Neutrophil (primary cell): Measurements from ENCODE around the gene B3GNT5.

ENCODE experiments used
- H3K27ac ChIP-seq: fragments of 200-600 bp; sonication (generic); 2 replicates; pipeline ENCODE4 v1.5.1; 2016; ENCODE audit warnings: mild to moderate bottlenecking, moderate library complexity
- H3K27me3 ChIP-seq: fragments of 200-600 bp; sonication (generic); 2 replicates; pipeline ENCODE4 v1.6.0; 2016; ENCODE audit warnings: mild to moderate bottlenecking
- H3K36me3 ChIP-seq: fragments of 200-600 bp; sonication (generic); 2 replicates; pipeline ENCODE4 v1.5.1; 2017
- H3K4me1 ChIP-seq, 2 experiments: fragments of 200-600 bp in 1 of 2; sonication (generic) in 1 of 2; 1 replicate in 1 of 2; 2 replicates in 1 of 2; pipeline versions ENCODE4 v1.5.1 to v1.6.1; 2013 to 2016; ENCODE audit warnings: low read depth in 1 of 2, low read length in 1 of 2, mild to moderate bottlenecking in 1 of 2, moderate library complexity in 1 of 2; ENCODE audit not compliant: control insufficient read depth in 1 of 2, insufficient read depth in 1 of 2
- H3K4me3 ChIP-seq, 2 experiments: fragments of 200-600 bp in 1 of 2; sonication (generic) in 1 of 2; 1 replicate in 1 of 2; 2 replicates in 1 of 2; pipeline ENCODE4 v1.5.1; 2013 to 2016; ENCODE audit warnings: low read depth in 1 of 2, low read length in 1 of 2, mild to moderate bottlenecking in 1 of 2, moderate library complexity in 1 of 2
- H3K9me3 ChIP-seq: fragments of 200-600 bp; sonication (generic); 2 replicates; pipeline ENCODE4 v1.5.1; 2016
- TF ChIP-seq, protein P1 (sequence below): fragments of 200-600 bp; sonication (generic); IDR thresholded peaks from 2 replicates; pipeline ENCODE4 v1.5.1; 2016; ENCODE audit warnings: antibody characterized with exemption

Gene B3GNT5

GRCh38 chr3:183230826-183231225, 22.2 kb upstream of the B3GNT5 start:
- TF ChIP-seq, protein P1, sequence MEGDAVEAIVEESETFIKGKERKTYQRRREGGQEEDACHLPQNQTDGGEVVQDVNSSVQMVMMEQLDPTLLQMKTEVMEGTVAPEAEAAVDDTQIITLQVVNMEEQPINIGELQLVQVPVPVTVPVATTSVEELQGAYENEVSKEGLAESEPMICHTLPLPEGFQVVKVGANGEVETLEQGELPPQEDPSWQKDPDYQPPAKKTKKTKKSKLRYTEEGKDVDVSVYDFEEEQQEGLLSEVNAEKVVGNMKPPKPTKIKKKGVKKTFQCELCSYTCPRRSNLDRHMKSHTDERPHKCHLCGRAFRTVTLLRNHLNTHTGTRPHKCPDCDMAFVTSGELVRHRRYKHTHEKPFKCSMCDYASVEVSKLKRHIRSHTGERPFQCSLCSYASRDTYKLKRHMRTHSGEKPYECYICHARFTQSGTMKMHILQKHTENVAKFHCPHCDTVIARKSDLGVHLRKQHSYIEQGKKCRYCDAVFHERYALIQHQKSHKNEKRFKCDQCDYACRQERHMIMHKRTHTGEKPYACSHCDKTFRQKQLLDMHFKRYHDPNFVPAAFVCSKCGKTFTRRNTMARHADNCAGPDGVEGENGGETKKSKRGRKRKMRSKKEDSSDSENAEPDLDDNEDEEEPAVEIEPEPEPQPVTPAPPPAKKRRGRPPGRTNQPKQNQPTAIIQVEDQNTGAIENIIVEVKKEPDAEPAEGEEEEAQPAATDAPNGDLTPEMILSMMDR, result no peak
- H3K4me3 ChIP-seq, result no peak overlapping the region
- H3K4me1 ChIP-seq, result peaks cover 5 to 9% of the 10 kb centered on the region in 2 experiments
- no peaks in the 10 kb centered on the region for H3K27me3 ChIP-seq
- no peaks in the 10 kb centered on the region for H3K9me3 ChIP-seq
- no peak overlapping the region for H3K27ac ChIP-seq
- no peaks in the 10 kb centered on the region for H3K36me3 ChIP-seq

DNA sequence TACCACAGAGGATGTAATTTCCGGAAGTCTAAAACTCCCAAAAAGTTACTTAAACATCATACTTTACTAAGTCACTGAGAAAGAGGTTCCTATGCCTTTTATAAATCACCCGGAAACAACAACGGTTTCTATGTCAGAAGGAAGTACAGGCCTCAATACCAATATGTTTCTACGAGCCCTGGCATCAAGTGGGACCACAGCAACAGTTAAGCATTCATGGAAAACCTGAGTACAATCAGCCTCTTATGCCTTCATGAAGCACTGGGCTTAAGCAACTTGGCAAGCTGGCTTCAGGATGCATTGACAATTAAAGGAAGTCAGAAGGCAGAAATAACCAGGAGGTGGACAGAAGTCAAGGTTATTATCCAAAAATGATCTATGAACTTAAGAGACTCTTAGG, 19.1 kb upstream of the B3GNT5 start:
- peaks cover 5 to 9% of the 10 kb centered on the region in 2 experiments for H3K4me1 ChIP-seq
- H3K9me3 ChIP-seq, result no peaks in the 10 kb centered on the region
- no peaks in the 10 kb centered on the region for H3K27me3 ChIP-seq
- peak overlapping the region; percentile 68 for H3K27ac ChIP-seq
- no peaks in the 10 kb centered on the region for H3K36me3 ChIP-seq
- TF ChIP-seq, protein P1, result no peak
- H3K4me3 ChIP-seq, result no peak overlapping the region

DNA sequence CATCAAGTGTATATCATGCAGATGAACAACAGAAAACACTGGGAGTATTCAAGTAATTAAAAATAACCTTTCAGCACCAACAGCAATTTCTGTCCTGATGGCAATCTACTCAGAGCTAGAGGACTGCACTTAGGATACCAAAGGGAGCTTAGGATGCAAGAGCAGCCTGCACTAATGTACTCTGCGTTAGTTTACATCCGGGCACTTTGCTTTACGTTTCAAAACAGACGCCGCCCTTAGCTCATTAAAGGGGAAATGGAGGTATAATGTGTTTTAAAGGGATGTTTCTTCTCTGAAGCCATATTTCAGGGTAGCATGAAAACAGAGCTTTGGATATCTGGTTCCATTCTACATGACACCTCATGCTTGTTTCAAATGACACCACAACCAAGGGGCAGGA, 14.0 kb upstream of the B3GNT5 start:
- TF ChIP-seq, protein P1, result no peak
- H3K27ac ChIP-seq, result no peak overlapping the region
- no peaks in the 10 kb centered on the region for H3K36me3 ChIP-seq
- H3K27me3 ChIP-seq, result no peaks in the 10 kb centered on the region
- H3K4me1 ChIP-seq, result peaks cover 3 to 9% of the 10 kb centered on the region in 2 experiments
- peaks cover 7% of the 10 kb centered on the region for H3K9me3 ChIP-seq
- no peak overlapping the region for H3K4me3 ChIP-seq

DNA sequence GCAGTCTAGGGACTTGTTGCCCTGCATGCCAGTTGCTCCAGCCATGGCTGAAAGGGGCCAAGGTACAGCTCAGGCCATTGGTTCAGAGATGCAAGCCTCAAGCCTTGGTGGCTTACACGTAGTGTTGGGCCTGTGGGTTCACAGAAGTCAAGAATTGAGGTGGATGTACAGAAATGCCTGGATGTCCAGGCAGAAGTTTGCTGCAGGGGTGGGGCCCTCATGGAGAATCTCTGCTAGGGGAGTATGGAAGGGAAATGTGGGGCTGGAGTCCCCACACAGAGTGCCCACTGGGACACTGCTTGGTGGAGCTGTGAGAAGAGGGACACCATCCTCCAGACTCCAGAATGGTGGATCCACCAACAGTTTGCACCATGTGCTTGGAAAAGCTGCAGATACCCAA, 10.6 kb upstream of the B3GNT5 start:
- Histone ChIP-seq H3K36me3 (no peaks in the 10 kb centered on the region), H3K27me3 (no peaks in the 10 kb centered on the region), H3K4me3 (no peak overlapping the region), H3K27ac (no peak overlapping the region), H3K9me3 (peaks cover 7% of the 10 kb centered on the region), H3K4me1 (peaks cover 18 to 21% of the 10 kb centered on the region in 2 experiments)
- TF ChIP-seq, protein P1, result no peak

DNA sequence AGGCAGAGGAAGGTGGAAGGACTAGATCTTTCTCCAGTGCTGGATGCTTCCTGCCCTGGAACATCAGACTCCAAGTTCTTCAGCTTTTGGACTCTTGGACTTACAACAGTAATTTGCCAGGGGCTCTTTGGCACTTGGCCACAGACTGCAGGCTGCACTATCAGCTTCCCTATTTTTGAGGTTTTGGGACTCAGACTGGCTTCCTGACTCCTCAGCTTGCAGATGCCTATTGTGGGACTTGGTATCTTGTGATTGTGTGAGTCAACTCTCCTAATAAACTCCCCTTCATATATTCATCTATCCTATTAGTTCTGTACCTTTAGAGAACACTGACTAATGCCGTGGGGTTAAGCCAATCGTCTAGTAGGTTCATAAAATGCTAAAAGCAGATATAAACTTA, 8.8 kb upstream of the B3GNT5 start:
- Histone ChIP-seq H3K27me3 (no peaks in the 10 kb centered on the region), H3K4me3 (no peak overlapping the region), H3K27ac (peak overlapping the region; percentile 66), H3K9me3 (peaks cover 7% of the 10 kb centered on the region), H3K36me3 (no peaks in the 10 kb centered on the region), H3K4me1 (peaks cover 18 to 21% of the 10 kb centered on the region in 2 experiments)
- TF ChIP-seq, protein P1, result no peak

DNA sequence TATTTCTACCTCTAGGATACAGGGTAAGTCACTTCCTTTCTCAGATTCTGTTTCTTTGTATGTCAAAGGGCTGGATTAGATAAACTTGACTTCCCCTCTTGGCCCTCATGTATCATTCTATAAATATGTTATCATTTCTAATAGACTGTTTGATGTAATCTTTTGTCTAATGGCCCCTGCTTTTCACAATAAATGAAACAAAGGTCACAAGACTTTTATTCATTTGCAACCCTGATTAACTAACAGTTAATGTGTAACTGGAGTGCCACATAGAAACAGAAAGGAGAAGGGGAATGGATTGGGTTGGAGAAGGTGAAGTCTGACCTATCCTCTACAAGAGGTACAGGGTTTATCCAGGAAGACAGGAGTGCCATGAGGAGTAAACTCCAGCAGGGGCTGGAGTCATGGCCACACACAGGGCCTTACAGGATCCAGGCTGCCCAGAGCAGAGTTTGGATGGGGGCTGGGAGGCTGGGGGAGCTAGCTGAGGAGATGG, 8.0 kb upstream of the B3GNT5 start:
- Histone ChIP-seq H3K9me3 (peaks cover 7% of the 10 kb centered on the region), H3K4me3 (no peak overlapping the region), H3K4me1 (peaks cover 18 to 21% of the 10 kb centered on the region in 2 experiments), H3K36me3 (no peaks in the 10 kb centered on the region), H3K27ac (peak overlapping the region; percentile 66), H3K27me3 (no peaks in the 10 kb centered on the region)
- TF ChIP-seq, protein P1, result no peak
